DOHH2 (cell line): ENCODE results near the gene FBXW2.

Experiments used
- CTCF ChIP-seq: fragments of 200-600 bp; sonication (generic); IDR thresholded peaks from one replicate; pipeline ENCODE4 v1.5.1; 2014; ENCODE audit warnings: antibody characterized with exemption, mild to moderate bottlenecking, low read depth, low read length; ENCODE audit not compliant: poor library complexity, severe bottlenecking
- EZH2phosphoT487 ChIP-seq: fragments of 200-600 bp; sonication (generic); IDR thresholded peaks from 2 replicates; pipeline ENCODE4 v1.6.1; 2017; ENCODE audit warnings: borderline replicate concordance, mild to moderate bottlenecking, antibody characterized with exemption, low read length, moderate library complexity, mixed read lengths

GRCh38 chr9:120741701-120742100 is 51.5 kb downstream of the FBXW2 start:
- TF ChIP-seq EZH2phosphoT487 (no peak), CTCF (no peak)
